Measurements from ENCODE around the gene CHST1.

The CHST1 gene

GRCh38 chr11:45646275-45646927 lies 19.0 kb downstream of the CHST1 start:
- DNase-seq (ENCODE audit: low read depth, low spot score), result no peak

- no peak for DNase-seq (ENCODE audit: low read depth, low spot score)
Observed at GRCh38 chr11:45644981-45645889, 20.2 kb downstream of the CHST1 start.

GRCh38 chr11:45643598-45644260 lies 21.7 kb downstream of the CHST1 start:
- DNase-seq (ENCODE audit: low read depth, low spot score), result no peak

GRCh38 chr11:45641961-45642360 lies 23.5 kb downstream of the CHST1 start:
- DNase-seq (ENCODE audit: low read depth, low spot score), result no peak

- no peak for DNase-seq (ENCODE audit: low read depth, low spot score)
Observed at GRCh38 chr11:45638051-45638450, 27.4 kb downstream of the CHST1 start.

DNA sequence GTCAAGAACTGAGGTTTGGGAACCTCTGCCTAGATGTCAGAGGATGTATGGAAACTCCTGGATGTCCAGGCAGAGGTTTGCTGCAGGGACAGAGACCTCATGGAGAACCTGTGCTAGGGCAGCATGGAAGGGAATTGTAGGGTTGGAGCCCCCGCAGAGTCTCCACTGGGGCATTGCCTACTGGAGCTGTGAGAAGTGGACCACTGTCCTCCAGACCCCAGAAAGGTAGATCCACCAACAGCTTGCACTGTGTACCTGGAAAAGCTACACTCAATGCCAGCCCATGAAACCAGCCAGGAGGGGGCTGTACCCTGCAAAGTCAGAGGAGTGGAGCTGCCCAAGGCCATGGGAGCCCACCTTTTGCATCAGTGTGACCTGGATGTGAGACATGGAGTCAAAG lies 29.5 kb downstream of the CHST1 start:
- no peak for DNase-seq (ENCODE audit: low read depth, low spot score)

DNA sequence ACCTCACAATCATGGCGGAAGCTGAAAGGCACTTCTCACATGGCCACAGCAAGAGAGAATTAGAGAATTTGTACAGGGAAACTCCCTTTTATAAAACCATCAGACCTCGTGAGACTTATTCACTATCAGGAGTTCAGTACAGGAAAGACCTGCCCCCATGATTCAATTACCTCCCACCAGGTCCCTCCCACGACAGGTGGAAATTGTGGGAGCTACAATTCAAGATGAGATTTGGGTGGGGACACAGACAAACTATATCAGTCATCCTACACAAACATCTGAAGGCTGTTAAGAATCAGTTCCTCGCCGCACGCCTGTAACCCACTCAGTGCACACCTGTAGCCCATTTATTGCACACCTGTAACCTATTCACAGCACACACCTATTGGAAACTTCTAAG lies 39.8 kb downstream of the CHST1 start:
- DNase-seq (ENCODE audit: low read depth, low spot score), result no peak

DNA sequence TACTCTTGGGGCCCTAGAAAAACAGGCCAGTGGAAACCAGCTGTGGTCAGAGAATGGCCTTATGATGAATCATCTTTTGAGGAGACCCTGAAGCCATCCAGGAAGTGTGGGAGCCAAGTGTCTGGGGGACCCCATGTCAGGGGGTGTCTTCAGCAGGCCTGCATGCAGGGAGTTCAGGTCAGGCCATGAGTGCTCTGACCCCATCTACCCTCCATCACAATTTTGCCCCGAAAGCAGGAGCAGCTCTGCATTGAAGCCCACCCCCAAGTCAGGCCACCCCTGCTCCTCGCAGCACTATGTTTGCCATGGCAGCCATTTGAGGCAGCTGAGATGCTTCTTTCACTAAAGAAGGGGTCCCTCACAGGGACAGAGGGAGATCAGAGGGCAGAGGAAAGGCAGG lies 41.3 kb downstream of the CHST1 start:
- DNase-seq (ENCODE audit: low read depth, low spot score), result no peak

GRCh38 chr11:45622861-45623260 lies 42.6 kb downstream of the CHST1 start:
- no peak for DNase-seq (ENCODE audit: low read depth, low spot score)

DNA sequence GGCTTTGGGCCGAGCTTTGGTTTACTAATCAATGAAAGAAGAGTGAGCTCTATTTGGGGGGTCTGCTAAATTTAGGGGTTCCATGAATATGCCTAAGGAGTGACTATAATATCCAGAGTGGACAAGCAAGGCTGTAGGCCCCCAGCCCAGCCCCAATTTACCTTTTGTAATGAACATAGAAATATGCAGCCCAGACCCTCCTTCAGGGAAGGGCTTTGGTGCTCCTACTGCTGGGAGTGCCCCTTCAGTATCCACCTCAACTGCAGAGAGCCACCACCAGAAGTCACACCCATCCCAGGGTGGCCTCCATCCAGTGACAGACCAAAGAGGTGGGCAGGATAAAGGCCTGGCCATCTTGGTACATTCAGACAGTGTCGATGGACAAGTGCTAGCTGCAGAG lies 43.1 kb downstream of the CHST1 start:
- DNase-seq (ENCODE audit: low read depth, low spot score), result no peak

DNA sequence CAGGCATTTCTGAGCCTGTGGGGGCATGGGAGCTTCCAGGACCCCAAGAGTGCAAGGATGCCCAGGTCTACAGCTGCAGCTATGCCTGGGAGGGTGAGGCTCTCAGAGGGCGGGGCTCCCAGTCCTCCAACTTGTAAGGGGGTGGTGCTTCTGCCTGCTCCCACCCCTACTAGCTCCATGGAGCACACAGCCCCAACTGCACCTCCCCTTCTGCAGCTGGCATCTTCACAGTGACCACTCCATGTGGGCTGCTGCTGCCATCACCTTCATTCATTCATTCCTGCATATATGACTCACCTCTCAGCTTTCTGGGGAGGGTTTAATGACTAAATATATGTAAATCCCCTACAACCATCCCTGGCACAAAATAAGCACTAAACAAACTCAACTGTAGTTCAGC lies 43.8 kb downstream of the CHST1 start:
- DNase-seq (ENCODE audit: low read depth, low spot score), result no peak

DNA sequence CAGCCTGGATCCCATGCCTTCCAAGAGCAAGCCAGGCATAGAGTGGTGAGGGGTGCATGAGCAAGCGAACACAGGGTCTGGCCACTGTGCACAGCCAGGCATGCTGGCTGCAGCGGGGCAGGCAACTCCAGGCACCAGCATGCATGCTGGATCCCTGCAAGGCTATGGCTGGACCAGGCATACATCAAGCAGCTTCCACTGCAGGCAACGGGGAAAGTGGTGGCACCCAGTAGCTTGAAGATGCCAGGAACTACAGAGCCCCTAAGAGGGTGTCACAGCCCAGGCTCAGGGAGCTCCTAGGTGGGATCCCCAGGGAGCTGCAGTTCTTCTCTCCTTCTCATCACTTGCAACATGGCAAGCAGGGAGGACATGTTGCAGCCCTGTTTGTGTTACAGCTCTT lies 45.2 kb downstream of the CHST1 start:
- no peak for DNase-seq (ENCODE audit: low read depth, low spot score)

DNA sequence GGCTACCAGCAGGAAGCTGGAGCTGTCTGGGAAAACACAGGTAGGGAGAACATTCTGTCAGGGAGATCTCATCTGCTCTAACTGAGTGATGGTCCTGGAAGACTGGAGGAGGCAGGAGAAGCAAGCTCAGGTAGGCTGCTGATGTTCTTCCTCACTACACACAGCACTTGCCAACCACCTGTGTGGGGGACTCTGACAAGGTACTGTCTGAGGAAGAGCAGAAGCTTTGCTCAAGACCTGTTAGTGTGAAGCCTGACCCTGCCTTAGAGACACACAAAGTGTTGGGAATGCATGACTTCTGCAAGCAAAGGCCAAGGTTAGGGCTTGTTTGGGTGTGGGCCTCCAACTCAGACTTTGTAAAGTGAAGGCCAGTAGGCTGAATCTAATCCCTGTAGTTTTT lies 46.5 kb downstream of the CHST1 start:
- no peak for DNase-seq (ENCODE audit: low read depth, low spot score)

DNA sequence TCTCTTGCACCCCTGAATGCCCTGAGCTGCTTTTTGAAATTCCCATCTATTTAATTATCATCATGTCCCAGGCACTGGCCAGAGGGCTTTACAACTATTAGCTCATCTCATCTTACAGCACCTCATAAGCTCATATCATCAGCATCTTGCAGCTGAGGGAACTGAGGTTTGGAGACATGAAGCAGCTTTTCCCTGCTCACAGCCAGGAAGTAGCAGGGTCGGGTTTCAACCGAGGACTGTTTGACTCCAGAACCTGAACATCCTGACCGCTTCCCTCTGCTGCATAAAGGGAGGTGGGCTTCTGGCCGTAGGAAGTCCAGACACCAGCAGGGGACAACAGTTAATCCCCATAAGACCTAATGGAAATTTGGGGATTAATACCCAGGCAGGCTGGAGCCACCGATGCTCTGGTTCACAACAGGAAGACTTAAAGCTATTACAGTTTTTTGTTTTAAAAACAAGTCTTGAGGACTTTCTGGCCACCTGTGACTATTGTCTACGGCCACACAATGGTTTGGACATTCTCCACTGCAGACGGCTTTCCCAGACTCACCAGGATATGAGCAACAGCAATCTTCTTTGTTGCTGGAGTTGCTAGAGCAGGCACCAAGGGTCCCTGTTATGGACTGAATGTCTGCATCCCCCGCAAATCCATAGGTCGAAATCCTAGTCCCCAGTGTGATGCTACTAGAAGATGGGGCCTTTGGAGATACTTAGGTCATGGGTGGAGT lies 47.4 kb downstream of the CHST1 start:
- no peak for DNase-seq (ENCODE audit: low read depth, low spot score)

DNA sequence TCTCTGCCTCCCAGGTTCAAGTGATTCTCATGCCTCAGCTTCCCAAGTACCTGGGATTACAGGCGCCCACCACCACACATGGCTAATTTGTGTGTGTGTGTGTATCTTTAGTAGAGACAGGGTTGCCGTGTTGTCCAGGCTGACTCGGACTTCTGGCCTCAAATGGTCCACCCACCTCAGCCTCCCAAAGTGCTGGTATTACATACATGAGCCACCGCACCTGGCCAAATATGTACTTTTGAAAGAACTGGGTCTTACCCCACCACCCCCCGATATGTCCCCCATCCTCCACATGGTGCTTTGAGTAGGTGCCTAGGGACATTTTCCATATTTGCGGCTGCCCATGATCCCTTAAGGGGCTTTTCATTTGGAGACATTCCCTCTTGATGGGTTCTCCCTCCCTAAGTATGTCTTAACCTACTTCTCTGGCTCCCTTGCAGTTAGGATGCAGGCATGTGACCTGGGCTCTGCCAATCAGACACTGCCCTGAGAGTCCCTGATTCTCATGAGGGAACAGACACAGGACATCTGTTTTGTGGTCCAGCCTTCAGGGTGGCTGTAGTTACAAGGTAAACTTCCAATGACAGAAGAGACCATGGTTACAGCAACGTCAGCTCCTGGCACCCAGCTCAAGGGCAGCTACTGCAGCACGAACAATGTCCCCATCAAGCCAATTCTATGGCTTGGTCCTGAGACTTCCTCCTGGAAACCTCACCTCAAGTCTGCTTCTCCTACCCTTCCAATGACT lies 48.4 kb downstream of the CHST1 start:
- DNase-seq (ENCODE audit: low read depth, low spot score), result no peak

DNA sequence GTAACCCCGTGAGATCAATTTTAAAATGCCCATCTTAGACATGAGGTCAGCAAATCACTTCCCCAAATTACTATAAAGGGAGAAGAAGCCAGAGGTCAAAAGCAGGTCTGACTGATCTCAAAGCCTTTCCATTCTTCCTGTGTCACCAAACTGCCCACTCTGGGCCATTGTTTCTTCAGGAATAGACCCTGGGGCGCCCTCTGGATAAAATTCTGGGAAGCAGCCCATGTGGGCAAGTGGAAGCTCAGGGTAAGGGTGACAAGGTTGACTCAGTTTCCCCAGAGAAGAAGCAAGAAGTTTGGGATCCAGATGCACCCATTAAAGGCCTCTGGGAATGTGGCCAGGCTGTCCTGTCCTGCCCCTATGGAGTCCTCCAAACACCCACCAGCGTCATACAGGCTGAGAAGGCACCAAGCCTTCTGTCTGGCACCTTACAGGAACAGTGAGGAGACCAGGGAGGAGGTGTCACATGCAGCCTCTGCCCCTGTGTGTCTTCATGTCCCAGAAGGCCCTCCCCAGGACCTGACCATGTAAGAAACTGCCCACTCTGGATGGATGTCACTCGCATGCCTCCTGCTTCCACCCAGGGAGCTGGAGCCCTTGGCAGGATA lies 50.1 kb downstream of the CHST1 start:
- no peak for DNase-seq (ENCODE audit: low read depth, low spot score)

DNA sequence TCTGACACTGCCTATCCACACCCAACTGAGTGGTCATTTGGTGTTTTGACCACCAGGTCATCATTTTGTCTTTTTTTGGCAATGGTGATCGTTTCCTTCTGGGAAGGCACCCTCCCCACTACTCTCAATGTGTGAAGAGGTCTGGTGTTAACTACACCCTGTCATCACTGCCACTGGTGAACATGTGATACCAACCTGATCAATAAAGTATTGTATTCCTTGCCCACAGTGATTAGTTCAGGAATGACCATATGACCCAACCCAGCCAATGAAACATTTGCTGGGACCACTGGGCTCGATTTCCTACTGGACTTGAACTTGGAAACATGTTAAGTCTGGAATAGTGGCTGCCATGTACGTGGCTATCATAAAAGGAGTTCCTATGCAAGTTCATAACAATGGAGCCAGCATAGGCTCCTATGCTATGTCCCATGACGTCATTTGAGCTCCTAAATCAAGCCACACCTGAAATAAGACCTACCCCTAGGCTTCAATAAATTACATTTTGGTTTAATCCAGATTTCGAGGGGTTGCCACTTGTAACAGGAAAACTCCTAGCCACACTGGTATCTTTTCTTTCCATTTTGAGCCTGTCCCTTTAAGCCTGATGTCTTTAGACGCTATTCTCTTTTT lies 51.1 kb downstream of the CHST1 start:
- DNase-seq (ENCODE audit: low read depth, low spot score), result no peak

DNA sequence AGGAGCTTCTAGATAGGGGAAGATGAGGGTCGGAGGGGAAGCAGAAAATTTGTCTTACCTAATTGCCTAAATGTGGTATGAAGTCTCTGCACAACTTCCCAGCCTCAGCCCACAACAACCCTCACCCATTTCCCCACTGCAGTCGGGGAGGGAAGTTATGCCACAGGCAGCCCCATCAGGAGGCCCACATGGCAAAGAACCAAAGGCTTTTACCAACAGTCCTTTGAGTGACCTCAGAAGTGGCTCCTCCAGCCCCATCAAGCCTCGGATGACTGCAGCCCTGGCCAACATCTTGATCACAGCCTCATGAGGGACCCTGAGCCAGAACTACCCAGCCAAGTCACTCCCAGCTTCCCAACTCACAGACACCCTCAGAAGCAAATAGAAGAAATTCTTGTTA lies 54.8 kb downstream of the CHST1 start:
- DNase-seq (ENCODE audit: low read depth, low spot score), result no peak

- DNase-seq (ENCODE audit: low read depth, low spot score), result no peak
Observed at GRCh38 chr11:45609902-45610301, 55.5 kb downstream of the CHST1 start.

GRCh38 chr11:45609337-45609736 lies 56.1 kb downstream of the CHST1 start:
- DNase-seq (ENCODE audit: low read depth, low spot score), result no peak

Measured in iPS DF 19.7 (cell line).